Esophagus muscularis mucosa (tissue), 2 donors: ENCODE results near the gene DMRT1.

ENCODE experiments used
- EP300 ChIP-seq: sonication (generic); formaldehyde crosslinking; IDR thresholded peaks from one replicate; pipeline ENCODE4 v1.6.1; 2017; ENCODE audit warnings: antibody characterized with exemption
- POLR2A ChIP-seq: fragments of 450-650 bp; IDR thresholded peaks from one replicate; pipeline ENCODE4 v1.6.1; 2017; ENCODE audit warnings: antibody characterized with exemption, moderate library complexity, mild to moderate bottlenecking, low read depth

- TF ChIP-seq POLR2A: no peak
- no peak for TF ChIP-seq EP300
Observed at GRCh38 chr9:1009101-1009707, 167.7 kb downstream of the DMRT1 start.
